Stimulated activated CD4-positive, alpha-beta T cell treated with anti-CD3 and anti-CD28 coated beads, Interleukin-2, amount 100 ng/mL, for 4 hours (primary cell): ENCODE measurements around the gene ZBTB25.

Experiments
- DNase-seq: peaks from one replicate; pipeline ENCODE4 v3.0.0-alpha.2; 2020; ENCODE audit warnings: low read depth

Gene ZBTB25

GRCh38 chr14:64475585-64476273 is 27.9 kb downstream of the ZBTB25 start:
- DNase-seq = no peak

- no peak for DNase-seq
Observed at GRCh38 chr14:64474698-64475097, 28.9 kb downstream of the ZBTB25 start.

GRCh38 chr14:64474041-64474440 is 29.6 kb downstream of the ZBTB25 start:
- DNase-seq = no peak

DNA sequence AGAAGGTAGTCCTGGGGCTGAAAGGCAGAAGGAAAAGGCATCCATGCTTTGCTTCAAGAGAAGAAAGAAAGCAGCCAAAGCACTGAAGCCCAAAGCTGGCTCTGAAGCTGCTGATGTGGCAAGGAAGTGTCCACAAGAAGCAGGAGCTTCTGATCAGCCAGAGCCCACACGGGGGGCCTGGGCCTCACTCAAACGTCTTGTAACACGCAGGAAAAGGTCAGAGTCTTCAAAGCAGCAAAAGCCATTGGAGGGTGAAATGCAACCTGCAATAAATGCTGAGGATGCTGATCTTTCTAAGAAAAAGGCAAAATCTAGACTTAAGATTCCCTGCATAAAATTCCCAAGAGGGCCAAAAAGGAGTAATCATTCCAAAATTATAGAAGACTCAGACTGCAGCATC is 35.2 kb downstream of the ZBTB25 start:
- no peak for DNase-seq

DNA sequence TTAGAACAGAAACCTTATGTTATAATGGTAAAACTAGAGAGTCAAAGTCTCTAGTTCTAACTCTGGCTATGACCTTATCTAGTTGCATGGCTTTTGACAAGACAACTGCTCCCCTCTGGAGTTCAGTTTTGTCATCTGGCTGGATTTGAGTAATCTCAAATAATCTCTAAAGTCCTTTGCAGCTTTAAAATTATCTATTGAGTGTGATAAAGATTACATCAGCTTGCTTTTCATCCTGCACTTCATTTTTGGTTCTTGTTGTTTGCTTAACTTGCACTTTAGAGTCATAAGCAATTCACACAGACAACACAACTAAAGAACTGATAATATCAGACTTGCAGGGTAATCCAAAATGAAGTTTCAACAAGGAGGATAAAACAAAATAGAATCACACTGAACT is 36.1 kb downstream of the ZBTB25 start:
- no peak for DNase-seq

DNA sequence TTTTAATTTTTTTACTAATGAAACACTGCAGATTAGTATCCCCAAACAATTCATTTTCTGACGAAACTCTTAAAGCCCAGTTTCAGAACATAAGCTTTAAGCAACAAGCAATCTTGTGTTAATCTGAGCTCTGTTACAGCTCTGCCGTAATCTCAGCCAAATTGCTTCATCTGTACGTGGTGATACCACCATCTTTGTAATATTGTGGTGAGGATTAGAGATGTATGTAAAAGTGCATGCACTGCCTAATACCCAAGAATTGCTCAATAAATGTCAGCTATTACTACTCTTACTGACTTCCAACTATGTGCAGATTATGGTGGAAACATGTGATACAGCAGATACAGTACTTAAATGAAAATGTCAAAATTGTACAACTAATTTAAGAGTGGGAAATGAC is 36.5 kb downstream of the ZBTB25 start:
- no peak for DNase-seq

DNA sequence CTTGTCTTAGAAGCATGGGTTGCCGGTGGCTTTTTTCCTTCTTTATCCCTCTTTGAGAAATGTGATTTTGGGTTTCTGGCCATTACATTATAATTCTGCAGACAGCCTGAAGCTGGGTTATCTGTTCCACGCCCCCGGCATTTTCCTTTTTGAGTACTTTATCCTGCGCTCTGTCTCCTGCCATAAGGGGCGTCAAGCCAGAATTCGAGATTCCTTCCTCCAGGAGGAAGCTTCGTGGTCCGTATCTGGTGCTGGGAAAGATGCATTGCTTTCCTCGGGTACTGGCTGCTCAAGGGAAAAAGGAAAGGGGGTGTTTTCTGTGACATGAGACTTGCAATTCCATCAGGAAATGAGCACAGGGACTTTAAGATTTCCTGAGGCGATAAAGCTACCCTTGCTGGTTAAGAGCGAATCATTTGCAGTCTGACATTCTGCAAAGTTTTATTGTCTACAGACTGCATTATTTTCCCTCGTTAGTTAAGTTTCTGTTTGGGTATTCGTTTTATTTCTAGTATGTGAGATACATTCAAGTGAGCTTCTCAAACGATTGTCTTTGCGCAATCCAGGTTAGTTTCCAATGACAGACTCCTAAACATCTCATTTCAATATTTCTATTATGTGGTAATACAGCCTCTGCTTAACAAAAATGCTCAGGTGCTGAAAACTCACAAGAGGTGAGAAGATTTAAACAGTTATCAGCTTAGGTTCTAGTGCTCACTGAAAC is 37.6 kb downstream of the ZBTB25 start:
- no peak for DNase-seq

- DNase-seq = peak; percentile 41
Observed at GRCh38 chr14:64465191-64465822, 38.3 kb downstream of the ZBTB25 start, which contains the start of gene AKAP5. TSS of gene AKAP5 (plus strand) at chr14:64465499. CDS start at chr14:64468395, 2,896 bp downstream.

GRCh38 chr14:64464651-64465050 is 39.0 kb downstream of the ZBTB25 start:
- DNase-seq = no peak

- DNase-seq = no peak
Observed at GRCh38 chr14:64463873-64464272, 39.8 kb downstream of the ZBTB25 start.

GRCh38 chr14:64463195-64463594 is 40.4 kb downstream of the ZBTB25 start:
- DNase-seq = no peak

DNA sequence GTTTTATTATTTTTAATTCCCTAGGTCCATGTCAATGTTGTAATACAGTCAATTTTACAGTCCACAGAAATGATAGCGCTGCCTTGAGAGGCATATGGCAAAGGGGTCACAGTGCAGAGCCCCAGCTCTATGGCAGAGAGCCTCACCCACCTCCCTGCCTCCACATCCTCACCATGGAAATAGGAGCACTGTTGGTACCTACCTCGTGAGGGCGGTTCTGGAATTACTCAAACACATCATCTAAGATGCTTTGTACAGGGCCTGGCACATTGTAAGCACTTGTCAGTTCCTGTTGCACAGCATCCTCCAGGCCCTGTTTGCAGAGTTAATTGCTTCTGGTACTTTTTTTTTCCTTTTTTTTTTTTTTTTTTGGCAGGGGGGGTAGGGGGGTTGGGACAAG is 42.4 kb downstream of the ZBTB25 start:
- DNase-seq = no peak

DNA sequence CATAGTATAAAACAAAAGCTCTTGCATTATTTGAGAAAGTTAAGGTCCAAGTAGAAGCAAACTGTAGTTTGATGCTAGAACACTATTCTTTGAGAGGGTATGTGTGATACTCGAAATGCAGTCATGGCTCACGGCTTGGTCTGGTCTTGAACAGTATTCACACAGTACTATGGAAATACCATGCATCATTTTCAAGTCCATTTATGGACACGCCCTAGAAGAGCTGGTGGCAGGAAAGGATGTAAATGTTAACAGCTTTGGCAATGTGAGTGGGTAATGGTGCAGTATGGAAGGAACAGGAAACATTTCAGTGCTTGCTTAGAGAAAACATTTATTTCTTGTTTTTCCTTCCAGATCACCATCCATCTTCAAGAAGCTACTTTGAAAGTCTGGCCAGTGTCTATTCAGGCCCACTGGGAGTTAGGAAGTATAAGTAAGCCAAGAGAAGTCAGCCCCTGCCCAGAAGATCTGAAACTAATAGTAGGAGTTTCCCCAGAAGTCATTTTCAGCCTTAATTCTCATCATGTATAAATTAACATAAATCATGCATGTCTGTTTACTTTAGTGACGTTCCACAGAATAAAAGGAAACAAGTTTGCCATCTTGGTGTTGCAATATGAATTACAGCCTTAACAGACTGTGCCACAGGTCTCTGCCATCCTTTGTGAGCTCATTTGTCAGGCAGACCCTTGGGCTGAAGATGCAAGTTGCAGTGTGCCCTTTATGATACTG is 44.1 kb downstream of the ZBTB25 start:
- no peak for DNase-seq

DNA sequence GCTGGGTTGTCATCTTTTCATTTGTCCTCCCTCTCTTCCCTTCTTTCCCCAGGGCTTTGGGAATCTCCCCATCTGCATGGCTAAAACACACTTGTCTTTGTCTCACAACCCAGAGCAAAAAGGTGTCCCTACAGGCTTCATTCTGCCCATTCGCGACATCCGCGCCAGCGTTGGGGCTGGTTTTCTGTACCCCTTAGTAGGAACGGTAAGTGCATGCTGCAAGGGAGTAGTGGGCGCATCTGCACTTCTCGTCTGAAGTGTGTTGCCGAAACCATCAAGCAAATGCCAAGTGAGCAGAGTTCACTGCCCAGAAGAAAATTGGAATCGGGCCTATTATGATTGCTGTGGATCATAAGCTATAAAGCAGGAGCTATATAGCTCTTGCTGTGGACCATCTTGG is 49.0 kb downstream of the ZBTB25 start:
- DNase-seq = no peak

DNA sequence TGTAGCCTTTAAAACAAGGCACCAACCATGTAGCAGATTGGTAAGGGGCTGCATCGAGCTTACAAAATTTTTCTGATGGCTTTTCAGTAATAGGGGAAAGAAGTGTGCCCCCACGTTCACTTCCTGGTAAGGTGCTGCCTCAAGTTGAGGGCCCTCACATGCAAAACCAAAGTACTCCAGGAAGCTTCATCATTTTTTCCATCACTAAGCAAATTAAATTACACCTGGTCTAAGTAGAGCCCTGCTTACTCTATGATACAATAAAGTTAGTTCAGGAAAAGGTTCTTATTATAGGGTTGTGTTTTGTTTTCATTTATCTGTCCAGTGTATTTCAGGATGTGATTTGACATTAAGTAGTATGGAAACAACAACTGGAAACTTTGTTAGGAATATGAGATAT is 53.4 kb downstream of the ZBTB25 start:
- no peak for DNase-seq

DNA sequence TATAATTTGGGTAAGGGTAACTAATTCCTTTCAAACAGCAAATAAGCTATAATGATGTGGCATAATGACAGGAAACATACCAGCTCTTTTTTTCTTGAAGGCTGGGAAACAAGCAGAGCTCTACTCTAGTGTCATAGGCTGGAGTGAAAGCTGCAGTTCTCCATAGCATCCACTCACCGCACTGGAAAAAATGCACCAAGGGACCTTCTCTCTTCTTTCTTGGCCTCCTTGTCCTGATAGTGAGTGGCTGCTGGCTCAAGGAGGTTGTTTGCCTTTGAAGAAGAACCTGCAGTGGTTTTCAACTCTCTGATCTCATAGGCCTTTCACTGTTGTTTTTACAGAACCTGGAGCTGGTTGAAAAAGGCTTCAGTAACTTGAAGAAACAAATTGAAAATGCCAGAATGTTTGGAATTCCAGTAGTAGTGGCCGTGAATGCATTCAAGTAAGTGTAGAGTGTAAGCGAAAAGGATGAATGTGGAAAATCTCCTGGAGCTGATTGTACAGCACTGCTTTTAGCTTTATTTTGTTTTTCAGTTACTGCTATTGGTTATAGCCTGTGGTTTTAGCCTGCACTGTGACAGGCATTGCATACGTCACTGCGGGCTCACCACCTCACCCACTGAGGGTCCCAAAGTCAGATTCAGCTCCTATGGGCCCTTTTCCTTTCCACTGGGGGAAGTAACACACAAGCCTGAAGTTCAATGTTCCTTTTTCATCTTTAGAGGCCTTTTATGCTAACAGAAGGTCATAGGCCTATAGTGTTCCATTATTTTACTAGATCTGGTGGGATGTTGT is 55.6 kb downstream of the ZBTB25 start:
- no peak for DNase-seq

DNA sequence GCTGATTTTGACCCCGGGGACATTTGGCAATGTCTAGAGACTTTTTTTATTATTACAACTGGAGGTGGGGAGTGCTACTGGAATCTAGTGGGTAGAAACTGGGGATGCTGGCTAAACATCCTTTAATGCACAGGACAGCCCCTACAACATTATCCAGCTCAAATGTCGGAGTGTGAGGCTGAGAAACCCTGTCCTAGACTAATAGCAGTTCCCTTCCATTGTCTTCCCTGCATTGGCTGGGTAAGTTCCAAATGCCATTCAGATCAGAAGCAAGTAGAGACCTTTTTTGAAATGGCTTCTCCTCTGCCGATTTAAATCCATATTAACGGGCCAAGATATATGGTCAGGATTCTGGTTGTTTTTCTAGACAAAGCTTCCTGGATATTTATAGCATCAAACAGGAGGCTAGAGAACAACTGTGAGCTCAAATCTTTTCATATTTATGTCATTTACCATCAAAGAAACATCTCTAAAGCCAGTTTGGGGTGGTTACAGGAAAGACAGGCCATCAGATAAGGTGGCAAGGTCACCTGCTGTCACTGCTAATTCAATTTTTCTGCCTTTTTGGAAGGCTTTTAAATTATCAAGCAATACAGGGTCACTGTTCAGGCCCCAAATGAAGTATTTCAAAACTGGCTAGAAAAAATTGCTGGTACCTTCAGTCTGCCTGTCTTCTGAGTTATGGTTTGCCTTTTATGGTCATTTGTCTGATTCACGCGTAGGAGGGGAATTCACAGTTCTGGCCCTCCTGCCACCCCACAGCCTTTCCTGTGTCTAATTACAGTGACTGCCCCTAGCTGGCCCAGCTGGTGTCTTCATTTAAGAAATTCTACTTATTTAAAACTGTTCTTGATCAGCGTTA is 58.4 kb downstream of the ZBTB25 start:
- DNase-seq = no peak

DNA sequence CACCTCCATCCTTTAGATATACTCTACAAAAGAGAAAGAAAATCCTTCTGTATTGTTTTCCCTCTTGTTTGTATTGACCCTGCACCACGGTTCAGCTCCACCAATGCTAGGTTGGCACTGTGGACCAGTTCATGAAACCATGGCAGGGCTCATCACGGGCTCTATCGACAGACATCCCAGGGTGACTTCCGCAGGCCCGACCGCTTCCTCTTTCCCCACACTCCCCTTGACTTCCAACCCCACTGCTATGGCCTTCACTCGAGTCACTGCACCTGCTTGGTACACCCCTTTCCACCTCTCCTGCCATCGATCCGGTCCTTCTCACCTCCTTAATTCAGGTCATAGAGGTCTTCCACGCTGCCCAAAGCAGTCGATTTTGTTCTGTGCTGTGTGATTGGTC is 59.5 kb downstream of the ZBTB25 start:
- no peak for DNase-seq

GRCh38 chr14:64442300-64442988 is 61.2 kb downstream of the ZBTB25 start:
- DNase-seq = no peak

GRCh38 chr14:64440494-64440893 is 63.1 kb downstream of the ZBTB25 start:
- no peak for DNase-seq
